ENCODE results near the gene HCN2.

DNA sequence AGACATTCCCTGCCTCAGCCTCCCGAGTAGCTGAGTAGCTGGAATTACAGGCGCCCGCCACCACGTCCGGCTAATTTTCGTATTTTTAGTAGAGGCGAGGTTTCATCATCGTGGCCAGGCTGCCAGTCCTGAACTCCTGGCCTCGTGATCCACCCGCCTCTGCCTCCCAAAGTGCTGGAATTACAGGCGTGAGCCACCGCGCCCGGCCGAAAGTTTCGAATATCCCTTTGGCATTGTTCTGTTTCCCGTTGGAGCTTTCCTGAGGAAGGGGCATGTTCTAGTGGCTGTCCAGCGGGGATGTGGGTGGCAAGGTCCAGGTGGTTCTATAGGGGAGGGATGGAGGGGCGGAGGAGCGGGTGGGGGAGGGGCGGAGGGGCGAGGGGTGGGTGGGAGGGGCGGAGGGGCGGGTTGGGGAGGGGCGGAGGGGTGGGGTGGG lies 19.4 kb upstream of the HCN2 start:
- TF ChIP-seq POLR2AphosphoS5 (IDR thresholded peaks at IDR 0.05; ENCODE audit: borderline replicate concordance, low read depth, low read length) (no peak), EZH2 (IDR thresholded peaks at IDR 0.05) (no peak), FOXP2 (optimal IDR thresholded peaks at IDR 0.05; ENCODE audit: control extremely low read depth, extremely low read length, insufficient read depth) (no peak)

Measured in SK-N-MC (cell line).